ENCODE measurements around the gene CYTH4.

The CYTH4 gene

GRCh38 chr22:37239336-37240239, 42.7 kb upstream of the CYTH4 start:
- TF ChIP-seq, protein P1, sequence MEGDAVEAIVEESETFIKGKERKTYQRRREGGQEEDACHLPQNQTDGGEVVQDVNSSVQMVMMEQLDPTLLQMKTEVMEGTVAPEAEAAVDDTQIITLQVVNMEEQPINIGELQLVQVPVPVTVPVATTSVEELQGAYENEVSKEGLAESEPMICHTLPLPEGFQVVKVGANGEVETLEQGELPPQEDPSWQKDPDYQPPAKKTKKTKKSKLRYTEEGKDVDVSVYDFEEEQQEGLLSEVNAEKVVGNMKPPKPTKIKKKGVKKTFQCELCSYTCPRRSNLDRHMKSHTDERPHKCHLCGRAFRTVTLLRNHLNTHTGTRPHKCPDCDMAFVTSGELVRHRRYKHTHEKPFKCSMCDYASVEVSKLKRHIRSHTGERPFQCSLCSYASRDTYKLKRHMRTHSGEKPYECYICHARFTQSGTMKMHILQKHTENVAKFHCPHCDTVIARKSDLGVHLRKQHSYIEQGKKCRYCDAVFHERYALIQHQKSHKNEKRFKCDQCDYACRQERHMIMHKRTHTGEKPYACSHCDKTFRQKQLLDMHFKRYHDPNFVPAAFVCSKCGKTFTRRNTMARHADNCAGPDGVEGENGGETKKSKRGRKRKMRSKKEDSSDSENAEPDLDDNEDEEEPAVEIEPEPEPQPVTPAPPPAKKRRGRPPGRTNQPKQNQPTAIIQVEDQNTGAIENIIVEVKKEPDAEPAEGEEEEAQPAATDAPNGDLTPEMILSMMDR (IDR thresholded peaks at IDR 0.05; ENCODE audit: low read depth, low read length) = no peak
- DNase-seq (ENCODE audit: extremely low read depth, low read depth) = no peak

GRCh38 chr22:37240240-37240940, 41.9 kb upstream of the CYTH4 start:
- no peak for DNase-seq (ENCODE audit: extremely low read depth, low read depth)
- TF ChIP-seq, protein P1 (IDR thresholded peaks at IDR 0.05; ENCODE audit: low read depth, low read length) = no peak

DNA sequence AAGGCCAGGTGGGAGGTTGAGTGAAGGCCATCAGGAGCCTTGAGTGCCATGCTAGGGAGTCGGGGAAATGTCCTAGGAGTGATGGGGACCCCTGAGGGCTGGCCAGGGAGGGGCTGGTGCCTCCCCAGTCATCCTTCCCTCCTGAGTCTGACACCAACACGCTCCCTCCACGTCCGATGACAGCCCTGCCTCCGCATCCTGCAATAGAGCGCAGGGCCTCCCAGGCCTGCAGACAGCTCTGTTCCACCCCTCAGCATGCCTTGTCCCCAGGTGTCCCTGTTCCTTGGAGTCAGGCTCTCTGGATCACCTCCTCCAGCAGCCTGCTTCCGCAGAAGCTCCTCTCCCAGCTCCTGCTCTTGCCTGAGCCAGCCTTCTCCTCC, 41.4 kb upstream of the CYTH4 start:
- TF ChIP-seq, protein P1 (IDR thresholded peaks at IDR 0.05; ENCODE audit: low read depth, low read length) = no peak
- DNase-seq (ENCODE audit: extremely low read depth, low read depth) = no peak

DNA sequence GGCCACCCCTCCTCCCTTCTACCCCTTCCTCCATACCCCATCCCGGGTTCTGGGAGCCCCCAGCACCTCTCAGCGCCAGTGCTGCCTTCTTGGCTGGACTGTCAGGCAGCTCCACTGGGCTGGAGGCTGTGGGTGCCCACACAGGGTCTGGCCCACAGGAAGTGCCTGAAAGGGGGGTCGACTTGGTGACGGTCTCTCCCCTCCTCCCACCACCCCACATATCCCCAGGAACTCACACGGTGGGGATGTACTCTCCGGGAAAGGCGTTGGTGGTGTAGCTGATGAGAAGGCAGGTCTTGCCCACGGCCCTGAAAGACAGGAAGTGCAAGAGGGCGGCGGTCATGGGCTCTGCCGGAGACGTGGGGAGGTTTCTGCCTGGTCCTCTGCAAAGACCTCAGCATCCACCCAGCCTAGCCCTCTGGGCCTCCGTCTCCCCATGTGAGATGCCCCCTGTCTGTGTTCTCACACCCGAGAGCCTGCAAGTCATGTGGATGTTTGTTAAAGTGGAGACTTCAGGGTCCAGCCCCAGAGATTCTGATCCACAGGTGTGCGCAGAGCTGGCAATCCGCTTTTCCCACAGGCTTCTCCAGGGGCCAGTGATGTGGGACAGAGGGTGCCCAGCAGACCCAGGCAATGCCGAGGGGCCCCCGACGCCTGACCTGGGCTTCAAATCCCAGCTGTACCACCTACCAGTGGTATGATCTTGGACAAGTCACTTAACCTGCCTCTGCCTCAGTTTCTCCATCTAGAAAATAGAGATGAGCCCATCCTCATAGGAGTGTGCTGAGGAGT, 40.8 kb upstream of the CYTH4 start:
- TF ChIP-seq, protein P1 (IDR thresholded peaks at IDR 0.05; ENCODE audit: low read depth, low read length) = no peak
- no peak for DNase-seq (ENCODE audit: extremely low read depth, low read depth)

GRCh38 chr22:37242395-37242918, 39.9 kb upstream of the CYTH4 start:
- TF ChIP-seq, protein P1 (IDR thresholded peaks at IDR 0.05; ENCODE audit: low read depth, low read length) = no peak
- no peak for DNase-seq (ENCODE audit: extremely low read depth, low read depth)

DNA sequence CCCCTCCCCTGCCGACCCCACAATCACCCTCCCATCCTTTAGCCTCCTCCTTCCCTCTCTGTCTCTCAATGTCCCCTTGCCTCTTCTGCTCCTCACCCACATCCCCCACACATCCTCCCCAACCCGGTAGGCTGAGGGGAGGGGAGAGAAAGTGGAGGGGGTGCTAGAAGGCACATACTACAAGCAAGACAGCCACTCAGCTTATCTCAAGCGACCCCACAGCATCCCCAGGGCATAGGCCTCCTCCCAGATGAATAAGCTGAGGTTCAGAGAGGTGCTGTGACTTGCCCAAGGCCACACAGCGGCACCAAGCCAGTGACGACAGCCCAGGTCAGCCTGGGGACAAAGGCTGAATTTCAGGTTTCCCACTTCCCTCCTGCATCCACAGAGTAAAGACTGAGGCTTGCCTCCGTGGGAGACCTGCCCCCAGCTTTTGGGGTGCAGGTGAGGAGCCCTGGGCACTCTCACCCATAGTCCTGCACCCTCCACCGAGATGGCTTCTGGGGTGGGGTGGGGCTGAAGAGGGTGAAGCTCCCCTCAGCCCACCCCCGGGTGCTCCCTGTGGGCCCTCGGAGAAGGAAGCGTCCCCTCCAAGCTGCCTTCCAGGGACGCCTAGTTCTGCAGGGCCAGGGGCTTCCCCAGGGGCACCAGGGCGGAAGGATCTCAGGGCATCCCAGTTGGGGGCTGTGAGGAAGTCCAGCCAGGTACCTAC, 38.8 kb upstream of the CYTH4 start:
- TF ChIP-seq, protein P1 (IDR thresholded peaks at IDR 0.05; ENCODE audit: low read depth, low read length) = no peak
- no peak for DNase-seq (ENCODE audit: extremely low read depth, low read depth)

Data from AG09319 (cell line).